ENCODE measurements around the gene RMC1.

RMC1 gene

DNA sequence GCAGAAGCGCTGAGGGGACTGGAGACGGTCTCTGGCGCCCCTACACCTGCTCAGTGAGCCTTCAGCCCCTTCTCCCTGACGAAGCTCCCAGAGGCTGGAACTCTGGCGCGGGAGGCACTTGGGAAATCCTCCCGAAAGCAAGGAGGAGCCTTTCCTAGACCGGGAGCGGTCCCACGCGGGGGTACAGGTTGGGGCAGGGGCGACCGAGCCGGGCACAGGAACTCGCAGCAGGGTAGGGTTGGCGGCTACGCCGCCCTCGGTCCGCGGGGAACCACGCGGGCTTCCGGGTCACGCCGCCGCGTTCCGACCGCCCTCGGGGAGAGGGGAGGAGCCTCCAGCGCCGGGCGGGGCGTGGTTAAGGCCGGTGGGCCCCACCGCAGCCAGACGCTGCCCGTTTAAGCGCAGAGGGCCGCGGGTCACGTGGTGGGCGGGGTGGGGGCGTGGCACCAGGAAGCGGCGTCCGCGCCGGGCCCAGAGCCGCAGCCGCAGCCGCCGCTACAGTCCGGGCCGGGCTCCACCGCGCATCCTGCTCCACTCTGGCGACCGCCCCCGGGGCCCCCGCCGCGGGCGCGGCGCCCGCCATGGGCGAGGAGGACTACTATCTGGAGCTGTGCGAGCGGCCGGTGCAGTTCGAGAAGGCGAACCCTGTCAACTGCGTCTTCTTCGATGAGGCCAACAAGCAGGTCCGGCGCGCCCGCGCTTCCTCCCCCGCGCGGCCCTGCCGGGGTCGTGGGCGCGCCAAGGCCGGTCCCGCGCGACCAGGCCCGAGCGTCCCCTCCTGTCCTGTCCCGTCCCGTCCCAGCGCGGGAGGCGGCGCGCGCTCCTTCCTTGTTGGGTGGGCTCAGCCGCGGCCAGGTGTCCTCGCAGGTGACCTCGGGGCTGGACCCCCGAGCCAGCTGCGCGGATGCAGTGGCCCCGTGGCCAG lies at the start of gene RMC1:
TSS of gene RMC1 (plus strand) at position 474 of the 925 bp plus-strand sequence. CDS start at position 582, 108 bp downstream.
- DNase-seq = peak; percentile 99 to 100
- TF ChIP-seq POLR2A (IDR thresholded peaks at IDR 0.05; ENCODE audit: low read length) (peak; percentile 97), GATA1 (IDR thresholded peaks at IDR 0.05; ENCODE audit: low read depth, low read length) (no peak)

- DNase-seq = peak; percentile 83 to 89
- TF ChIP-seq POLR2A (IDR thresholded peaks at IDR 0.05; ENCODE audit: low read length) (no peak), GATA1 (IDR thresholded peaks at IDR 0.05; ENCODE audit: low read depth, low read length) (no peak)
These were observed 49.6 kb upstream of the RMC1 start for GRCh38 chr18:23453680-23454058.

GRCh38 chr18:23456835-23457234 lies 46.5 kb upstream of the RMC1 start:
- TF ChIP-seq GATA1 (IDR thresholded peaks at IDR 0.05; ENCODE audit: low read depth, low read length) (no peak), POLR2A (IDR thresholded peaks at IDR 0.05; ENCODE audit: low read length) (no peak)
- no peak for DNase-seq

DNA sequence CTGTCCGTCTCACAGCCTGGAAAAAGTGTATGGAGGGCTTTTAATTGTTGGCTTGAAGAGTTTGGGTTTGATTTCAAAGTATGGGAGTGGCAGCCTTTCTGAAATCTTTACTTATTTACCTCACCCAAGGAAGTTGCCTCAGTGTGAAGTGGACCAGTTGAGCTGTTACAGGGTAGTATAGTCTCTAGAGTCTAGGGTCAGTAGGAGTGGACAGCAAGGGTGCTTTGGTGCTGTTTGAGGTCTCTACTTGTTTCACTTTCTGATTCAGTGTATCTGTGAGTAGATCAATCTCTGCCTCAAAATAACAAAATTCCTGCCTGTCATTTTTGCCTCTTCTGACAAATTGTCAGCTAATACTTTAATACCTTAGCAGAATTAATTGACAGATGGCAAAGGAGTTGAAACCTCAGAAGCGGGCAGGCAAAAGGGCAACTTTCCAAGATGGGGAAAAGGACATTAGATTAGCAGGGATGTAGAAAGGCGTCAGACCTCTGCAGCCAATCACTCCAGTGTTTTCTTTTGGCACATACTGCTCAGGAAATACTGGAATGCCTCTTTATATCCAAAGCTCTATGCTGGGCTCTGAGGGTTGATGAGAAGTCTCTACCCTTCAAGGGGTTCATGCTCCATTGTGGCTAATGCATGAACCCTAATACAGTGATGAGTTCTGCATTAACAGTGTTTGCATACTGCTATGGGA lies 44.3 kb upstream of the RMC1 start:
- DNase-seq = no peak
- TF ChIP-seq GATA1 (IDR thresholded peaks at IDR 0.05; ENCODE audit: low read depth, low read length) = no peak
- no peak for TF ChIP-seq POLR2A (IDR thresholded peaks at IDR 0.05; ENCODE audit: low read length)

DNA sequence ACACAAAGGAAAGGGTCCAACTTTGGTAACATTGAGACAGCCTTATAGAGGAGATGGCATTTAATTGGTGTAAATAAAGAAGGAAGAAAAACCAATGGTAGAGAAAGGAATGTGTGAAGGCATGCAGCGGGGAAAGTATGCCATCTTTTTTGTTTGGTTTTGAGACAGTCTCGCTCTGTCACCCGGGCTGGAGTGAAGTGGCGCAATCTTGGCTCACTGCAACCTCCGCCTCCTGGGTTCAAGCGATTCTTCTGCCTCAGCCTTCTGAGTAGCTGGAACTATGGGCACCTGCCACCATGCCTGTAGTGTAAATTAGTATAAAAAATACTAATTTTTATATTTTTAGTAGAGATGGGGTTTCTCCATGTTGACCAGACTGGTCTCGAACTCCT lies 43.8 kb upstream of the RMC1 start:
- TF ChIP-seq GATA1 (IDR thresholded peaks at IDR 0.05; ENCODE audit: low read depth, low read length) = no peak
- TF ChIP-seq POLR2A (IDR thresholded peaks at IDR 0.05; ENCODE audit: low read length) = no peak
- DNase-seq = no peak

GRCh38 chr18:23460285-23461273 lies 42.7 kb upstream of the RMC1 start:
- DNase-seq = peak; percentile 15 to 34

GRCh38 chr18:23462876-23463275 lies 40.4 kb upstream of the RMC1 start:
- DNase-seq = no peak
- TF ChIP-seq GATA1 (IDR thresholded peaks at IDR 0.05; ENCODE audit: low read depth, low read length) (no peak), POLR2A (IDR thresholded peaks at IDR 0.05; ENCODE audit: low read length) (no peak)

More at GRCh38 chr18:23460285-23461273, 42.7 kb upstream of the RMC1 start:
- TF ChIP-seq POLR2A (IDR thresholded peaks at IDR 0.05; ENCODE audit: low read length) = no peak
- TF ChIP-seq GATA1 (IDR thresholded peaks at IDR 0.05; ENCODE audit: low read depth, low read length) = no peak

- TF ChIP-seq GATA1 (IDR thresholded peaks at IDR 0.05; ENCODE audit: low read depth, low read length) (no peak), POLR2A (IDR thresholded peaks at IDR 0.05; ENCODE audit: low read length) (no peak)
- DNase-seq = no peak
These were observed 34.4 kb upstream of the RMC1 start for GRCh38 chr18:23468753-23469459.

- TF ChIP-seq GATA1 (IDR thresholded peaks at IDR 0.05; ENCODE audit: low read depth, low read length) = no peak
- TF ChIP-seq POLR2A (IDR thresholded peaks at IDR 0.05; ENCODE audit: low read length) = no peak
These were observed 32.5 kb upstream of the RMC1 start for GRCh38 chr18:23470620-23471387.

DNA sequence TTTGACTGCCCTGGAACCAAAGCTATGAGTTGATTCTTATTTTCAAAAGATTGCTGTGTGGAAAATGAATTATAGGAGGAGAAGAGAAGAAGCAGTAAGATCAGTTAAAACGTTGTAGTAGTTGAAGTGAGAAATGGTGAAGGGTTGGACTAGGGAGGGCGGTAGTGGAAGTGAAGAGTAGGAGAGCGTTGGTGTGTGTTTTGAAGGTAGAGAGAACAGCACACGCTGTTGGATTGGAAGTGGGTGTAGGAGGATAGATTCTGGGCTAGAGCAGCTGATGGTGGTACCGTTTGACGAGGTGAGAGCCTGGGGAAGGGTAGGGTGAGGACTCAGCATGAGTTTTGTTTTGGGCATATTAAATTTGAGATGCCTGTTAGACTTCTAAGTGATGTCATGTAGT lies 31.8 kb upstream of the RMC1 start:
- no peak for TF ChIP-seq POLR2A (IDR thresholded peaks at IDR 0.05; ENCODE audit: low read length)
- TF ChIP-seq GATA1 (IDR thresholded peaks at IDR 0.05; ENCODE audit: low read depth, low read length) = no peak
- DNase-seq = no peak

More at GRCh38 chr18:23470620-23471387, 32.5 kb upstream of the RMC1 start:
- DNase-seq = no peak

GRCh38 chr18:23479829-23480505 lies 23.3 kb upstream of the RMC1 start:
- TF ChIP-seq GATA1 (IDR thresholded peaks at IDR 0.05; ENCODE audit: low read depth, low read length) (no peak), POLR2A (IDR thresholded peaks at IDR 0.05; ENCODE audit: low read length) (no peak)
- no peak for DNase-seq

Data from erythroblast (primary cell).